GM20000 (cell line): ENCODE data around the gene NKAIN2.
"Not testable (repeated sequence)": the region's sequence is repeated elsewhere in the genome, so short reads cannot be mapped to it uniquely, and the experiment has no call there.

Experiments
- DNase-seq: peaks from one replicate; pipeline ENCODE4 v3.0.0; 2012; ENCODE audit warnings: low spot score
- TF ChIP-seq, protein P1 (sequence below): IDR thresholded peaks from 2 replicates; pipeline ENCODE4 v1.5.1; 2012; ENCODE audit warnings: mild to moderate bottlenecking, control low read depth; ENCODE audit errors: extremely low read depth, missing control alignments

Gene NKAIN2

DNA sequence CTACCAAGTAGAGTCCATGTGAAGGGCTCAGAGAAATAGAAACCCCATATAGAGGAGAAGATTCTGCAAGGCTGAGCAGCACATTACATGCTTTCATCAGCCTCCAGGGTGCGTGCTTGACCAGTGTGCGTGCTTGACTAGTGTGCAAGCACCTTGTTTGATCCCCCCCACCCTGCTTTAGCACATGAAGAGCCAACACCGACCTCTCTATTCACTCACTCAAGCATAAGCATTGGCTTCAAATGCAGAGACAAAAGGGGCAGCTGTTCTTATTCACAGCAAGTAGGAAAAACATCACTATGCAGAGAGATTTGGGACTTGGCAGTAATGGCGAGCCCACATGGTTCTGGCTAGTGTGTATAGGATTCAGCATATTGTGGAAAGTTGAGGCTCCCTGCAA lies 879.8 kb downstream of the NKAIN2 start:
- TF ChIP-seq, protein P1, sequence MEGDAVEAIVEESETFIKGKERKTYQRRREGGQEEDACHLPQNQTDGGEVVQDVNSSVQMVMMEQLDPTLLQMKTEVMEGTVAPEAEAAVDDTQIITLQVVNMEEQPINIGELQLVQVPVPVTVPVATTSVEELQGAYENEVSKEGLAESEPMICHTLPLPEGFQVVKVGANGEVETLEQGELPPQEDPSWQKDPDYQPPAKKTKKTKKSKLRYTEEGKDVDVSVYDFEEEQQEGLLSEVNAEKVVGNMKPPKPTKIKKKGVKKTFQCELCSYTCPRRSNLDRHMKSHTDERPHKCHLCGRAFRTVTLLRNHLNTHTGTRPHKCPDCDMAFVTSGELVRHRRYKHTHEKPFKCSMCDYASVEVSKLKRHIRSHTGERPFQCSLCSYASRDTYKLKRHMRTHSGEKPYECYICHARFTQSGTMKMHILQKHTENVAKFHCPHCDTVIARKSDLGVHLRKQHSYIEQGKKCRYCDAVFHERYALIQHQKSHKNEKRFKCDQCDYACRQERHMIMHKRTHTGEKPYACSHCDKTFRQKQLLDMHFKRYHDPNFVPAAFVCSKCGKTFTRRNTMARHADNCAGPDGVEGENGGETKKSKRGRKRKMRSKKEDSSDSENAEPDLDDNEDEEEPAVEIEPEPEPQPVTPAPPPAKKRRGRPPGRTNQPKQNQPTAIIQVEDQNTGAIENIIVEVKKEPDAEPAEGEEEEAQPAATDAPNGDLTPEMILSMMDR = no peak
- DNase-seq = no peak

DNA sequence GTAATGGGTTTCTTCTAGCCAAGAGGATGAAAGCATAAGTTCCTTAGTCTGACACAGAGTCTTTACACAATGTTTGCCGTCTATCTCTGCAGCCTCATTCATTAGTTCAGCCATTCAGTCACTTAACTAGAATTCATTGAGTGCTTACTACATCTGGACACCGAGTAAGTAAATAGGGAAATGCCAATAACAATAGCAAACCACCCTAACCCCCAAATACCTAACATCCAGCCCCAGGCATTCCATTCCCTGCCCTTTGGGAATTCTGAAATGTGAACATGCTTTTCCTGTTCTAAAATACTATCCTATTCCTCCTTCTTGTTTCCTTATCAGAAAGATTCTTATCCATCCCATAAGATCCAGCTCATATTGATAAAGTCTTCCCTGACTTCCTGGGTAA lies 881.0 kb downstream of the NKAIN2 start:
- DNase-seq = no peak
- TF ChIP-seq, protein P1 = no peak

DNA sequence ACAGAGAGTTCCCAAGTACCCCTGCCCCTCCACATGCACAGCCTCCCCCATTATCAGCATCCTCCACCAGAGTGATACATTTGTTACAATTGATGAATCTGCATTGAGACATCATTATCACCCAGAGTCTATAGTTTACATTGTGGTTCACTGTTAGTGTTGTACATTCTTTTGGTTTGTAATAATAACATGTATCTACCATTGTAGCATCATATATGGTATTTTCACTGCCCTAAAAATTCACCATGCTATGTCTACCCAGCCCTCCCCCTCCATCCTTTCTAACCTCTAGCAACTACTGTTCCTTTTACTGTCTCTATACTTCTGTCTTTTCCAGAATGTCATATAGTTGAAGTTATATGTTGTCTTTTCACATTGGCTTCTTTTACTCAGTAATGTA lies 884.7 kb downstream of the NKAIN2 start:
- TF ChIP-seq, protein P1 = no peak
- DNase-seq = no peak

DNA sequence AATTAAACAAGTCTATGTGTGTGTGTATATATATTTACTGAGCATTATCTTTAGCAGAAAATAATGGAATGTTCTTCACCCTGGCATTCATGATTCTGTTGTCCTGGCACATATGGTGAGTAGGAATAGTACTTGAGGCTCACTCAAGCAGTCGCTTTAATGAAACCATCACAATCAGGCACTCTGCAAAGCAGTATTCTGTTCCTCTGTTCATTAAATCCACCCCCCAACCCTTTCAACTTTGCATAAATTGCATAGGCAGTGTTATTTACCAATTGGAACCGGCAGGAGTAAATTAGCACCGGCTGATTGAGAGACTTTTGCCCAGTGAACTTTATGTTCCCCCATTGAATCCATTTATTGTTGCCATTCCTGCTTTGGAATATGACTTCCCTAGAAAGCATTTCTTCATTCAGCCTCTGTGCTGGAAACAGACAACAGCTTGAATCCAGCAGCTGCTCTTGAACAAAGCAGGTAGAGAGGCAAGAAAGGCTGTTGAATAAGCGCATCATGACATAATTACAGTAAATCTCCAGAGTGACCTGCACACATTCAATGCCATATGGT lies 890.6 kb downstream of the NKAIN2 start:
- DNase-seq = no peak
- TF ChIP-seq, protein P1 = no peak

DNA sequence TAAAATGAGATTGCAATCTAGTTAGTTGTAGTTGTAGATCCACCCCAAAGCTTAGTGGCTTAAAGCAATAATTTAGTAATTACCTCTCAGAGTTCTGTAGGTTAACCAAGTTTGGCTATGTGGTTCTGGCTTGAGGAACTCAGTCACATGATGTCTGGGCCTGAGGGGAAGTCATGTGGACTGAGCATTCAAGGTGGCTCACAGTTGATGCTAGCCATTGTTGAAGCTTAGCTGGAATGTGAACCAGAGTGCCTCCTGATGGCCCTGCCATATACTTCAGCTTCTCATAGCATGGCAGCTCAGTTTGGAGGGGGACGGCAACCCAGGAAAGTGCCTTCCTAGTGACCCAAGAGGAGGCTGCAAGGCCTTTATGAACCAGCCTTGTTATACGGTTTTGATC lies 895.4 kb downstream of the NKAIN2 start:
- TF ChIP-seq, protein P1 = no peak
- no peak for DNase-seq

DNA sequence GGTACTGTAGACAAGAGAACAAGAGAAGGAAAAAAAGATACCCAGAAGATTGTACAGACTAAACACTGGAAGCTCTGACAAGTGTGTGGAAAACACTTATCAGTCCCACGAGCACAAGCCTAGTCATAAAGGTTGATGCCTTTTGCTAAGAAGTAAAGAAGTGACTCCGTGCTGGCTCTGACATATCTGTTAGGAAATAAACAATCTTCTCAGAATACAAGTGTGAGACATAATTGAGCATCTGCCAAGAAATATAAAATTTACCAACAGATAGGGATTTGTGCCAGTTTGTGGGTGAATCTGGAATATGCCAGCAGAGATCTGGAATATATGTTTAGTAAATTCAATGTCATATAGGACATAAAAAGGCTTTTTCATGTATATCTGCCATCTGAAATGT lies 899.9 kb downstream of the NKAIN2 start:
- DNase-seq = no peak
- TF ChIP-seq, protein P1 = no peak

DNA sequence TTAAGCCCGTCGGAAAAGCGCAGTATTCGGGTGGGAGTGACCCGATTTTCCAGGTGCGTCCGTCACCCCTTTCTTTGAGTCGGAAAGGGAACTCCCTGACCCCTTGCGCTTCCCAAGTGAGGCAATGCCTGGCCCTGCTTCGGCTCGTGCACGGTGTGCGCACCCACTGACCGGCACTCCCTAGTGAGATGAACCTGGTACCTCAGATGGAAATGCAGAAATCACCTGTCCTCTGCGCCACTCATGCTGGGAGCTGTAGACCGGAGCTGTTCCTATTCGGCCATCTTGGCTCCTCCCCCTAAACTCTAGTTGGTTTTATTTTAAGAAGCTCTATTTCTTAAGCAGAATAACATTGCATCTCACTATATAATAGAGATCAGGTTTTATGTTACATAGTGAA lies 908.9 kb downstream of the NKAIN2 start:
- not testable (repeated sequence) for DNase-seq

DNA sequence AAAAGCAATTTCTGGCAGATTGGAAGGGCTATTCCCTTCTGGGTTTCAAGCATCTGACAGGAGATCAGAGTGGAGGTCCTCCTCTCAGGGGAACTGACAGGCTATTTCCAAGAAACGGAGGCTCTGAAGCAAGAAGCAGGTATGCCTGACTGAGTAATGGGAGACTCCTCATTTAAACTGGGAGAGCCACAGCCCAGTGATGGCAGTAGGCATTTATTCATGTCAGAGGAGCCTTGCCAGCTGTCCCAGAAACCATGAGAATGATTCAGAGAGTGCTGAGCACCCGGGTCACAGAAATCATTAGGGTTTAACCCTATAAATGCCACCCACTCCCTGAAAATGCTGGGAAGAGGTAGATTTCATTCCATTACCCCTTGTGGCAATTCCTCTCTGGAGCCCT lies 911.1 kb downstream of the NKAIN2 start:
- TF ChIP-seq, protein P1 = no peak
- DNase-seq = no peak
